GM12872 (cell line): ENCODE measurements around the gene RAI14.

ENCODE experiments used
- TF ChIP-seq, protein P1 (sequence below): IDR thresholded peaks from 3 replicates; pipeline ENCODE4 v1.5.1; 2011; ENCODE audit warnings: low read depth, mild to moderate bottlenecking, low read length, moderate library complexity; ENCODE audit not compliant: insufficient read depth

RAI14 gene

GRCh38 chr5:34656001-34656699 is at the start of gene RAI14:
RAI14 (plus strand) TSS chr5:34656328; CDS start chr5:34686920, 30,592 bp downstream.
- TF ChIP-seq, protein P1, sequence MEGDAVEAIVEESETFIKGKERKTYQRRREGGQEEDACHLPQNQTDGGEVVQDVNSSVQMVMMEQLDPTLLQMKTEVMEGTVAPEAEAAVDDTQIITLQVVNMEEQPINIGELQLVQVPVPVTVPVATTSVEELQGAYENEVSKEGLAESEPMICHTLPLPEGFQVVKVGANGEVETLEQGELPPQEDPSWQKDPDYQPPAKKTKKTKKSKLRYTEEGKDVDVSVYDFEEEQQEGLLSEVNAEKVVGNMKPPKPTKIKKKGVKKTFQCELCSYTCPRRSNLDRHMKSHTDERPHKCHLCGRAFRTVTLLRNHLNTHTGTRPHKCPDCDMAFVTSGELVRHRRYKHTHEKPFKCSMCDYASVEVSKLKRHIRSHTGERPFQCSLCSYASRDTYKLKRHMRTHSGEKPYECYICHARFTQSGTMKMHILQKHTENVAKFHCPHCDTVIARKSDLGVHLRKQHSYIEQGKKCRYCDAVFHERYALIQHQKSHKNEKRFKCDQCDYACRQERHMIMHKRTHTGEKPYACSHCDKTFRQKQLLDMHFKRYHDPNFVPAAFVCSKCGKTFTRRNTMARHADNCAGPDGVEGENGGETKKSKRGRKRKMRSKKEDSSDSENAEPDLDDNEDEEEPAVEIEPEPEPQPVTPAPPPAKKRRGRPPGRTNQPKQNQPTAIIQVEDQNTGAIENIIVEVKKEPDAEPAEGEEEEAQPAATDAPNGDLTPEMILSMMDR, result no peak

DNA sequence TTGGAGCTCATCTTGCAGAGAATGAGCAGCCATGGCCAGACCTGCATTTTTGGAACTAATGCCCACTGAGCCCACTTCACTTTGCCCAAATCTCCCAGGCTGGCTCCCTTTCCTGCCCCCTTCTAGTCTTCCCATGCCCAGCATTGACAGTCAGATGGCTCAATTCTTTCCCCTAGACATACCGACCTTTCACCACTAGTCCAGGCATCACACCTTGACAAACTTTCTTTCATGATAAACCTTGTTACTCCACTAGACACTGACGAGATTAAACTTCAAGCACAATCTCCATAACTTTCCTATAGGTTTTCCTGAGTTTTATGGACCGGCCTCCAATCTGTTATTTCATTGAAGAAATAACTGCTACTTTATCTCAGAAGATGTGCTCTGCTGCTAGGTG is 47.8 kb upstream of the RAI14 start:
- TF ChIP-seq, protein P1, result no peak

GRCh38 chr5:34608859-34609648 is 47.1 kb upstream of the RAI14 start:
- TF ChIP-seq, protein P1, result no peak

DNA sequence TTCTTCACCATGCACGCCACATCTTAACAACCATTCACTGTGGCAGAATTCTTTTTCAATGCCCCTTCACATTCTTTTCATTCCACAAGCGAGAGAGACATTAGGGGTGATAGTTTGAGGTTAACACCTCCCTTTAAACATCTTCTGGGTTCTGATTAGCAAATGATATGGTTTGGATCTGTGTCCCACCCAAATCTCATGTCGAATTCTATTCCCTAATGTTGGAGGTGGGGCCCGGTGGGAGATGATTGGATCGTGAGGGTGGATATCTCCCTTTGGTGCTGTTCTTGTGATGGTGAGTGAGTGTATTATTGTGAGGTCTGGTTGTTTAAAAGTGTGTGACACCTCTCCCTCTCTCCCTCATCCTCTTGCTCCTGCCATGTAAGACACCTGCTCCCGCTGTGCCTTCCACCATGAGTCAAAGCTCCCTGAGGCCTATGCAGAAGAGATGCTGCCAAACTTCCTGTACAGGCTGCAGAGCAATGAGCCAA is 46.1 kb upstream of the RAI14 start:
- TF ChIP-seq, protein P1, result no peak

DNA sequence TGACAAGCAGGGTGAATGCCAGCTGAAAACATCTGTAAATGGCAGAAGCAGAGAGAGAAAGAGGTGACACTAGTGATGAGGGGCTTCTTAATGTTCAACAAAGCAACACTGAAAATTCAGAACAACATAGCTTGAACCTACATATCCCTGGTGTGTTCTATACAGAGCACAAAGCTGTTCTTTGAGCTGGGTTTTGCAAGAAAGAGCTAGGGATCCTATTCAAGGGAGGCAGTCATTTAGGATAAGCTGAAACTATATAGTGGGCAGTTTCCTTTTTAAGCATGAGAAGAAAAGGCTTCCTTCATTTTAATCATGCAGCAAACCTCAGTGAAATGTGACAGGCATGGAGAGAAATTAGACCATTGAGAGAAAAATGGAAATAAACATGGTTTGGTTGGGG is 45.6 kb upstream of the RAI14 start:
- TF ChIP-seq, protein P1, result no peak

GRCh38 chr5:34611464-34612415 is 44.4 kb upstream of the RAI14 start:
- TF ChIP-seq, protein P1, result no peak
